HG03571 (cell line): ENCODE measurements around the gene PEX6.
A peak's percentile ranks its signal among the peaks of the same experiment; 100 is the strongest.
"Not testable (repeated sequence)": the region's sequence is repeated elsewhere in the genome, so short reads cannot be mapped to it uniquely, and the experiment has no call there.

ENCODE experiments used
- ATAC-seq: cut with Tn5 transposase; IDR thresholded peaks from one replicate; pipeline ENCODE4 v1.9.1; 2021; ENCODE audit not compliant: unreplicated experiment

Gene PEX6

DNA sequence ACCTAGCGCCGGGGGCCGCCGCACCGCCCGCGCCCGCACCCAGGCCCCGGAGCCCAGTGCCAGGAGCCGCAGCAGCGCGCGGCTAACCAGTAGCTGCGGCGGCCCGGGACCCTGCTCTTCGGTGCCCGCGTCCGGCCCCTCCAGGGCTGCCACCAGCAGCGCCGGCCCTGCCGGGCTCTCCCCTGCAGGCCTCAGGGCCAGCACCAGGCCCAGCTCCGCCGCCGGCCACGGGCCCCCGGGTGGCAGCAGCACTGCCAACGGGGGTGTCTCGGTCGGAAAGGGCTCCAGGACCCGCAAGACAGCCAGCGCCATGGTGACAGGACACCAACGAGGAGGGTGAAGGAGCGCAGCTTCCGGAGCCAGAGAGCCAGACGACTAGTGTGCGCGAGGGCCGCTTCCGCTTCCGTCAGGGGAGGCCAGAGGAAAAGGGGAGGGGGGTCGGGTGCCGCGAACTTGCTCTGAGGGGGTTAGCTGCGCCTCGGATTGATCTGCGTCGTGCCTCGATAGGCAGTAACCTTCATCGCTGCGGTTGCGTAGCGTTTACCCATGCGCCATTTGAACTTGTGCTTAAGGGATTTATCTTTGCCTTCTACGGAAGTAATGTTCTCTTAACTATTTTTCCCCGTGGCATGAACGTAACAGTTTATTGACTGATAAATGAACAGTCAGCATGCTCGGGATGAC, at the start of gene PEX6:
TSS of gene PEX6 (minus strand) at position 343 of the 684 bp plus-strand sequence. CDS start at position 312, 31 bp downstream.
- ATAC-seq, result peak; percentile 85

- no peak for ATAC-seq
Observed at GRCh38 chr6:43026365-43026764, 47.4 kb upstream of the PEX6 start.

DNA sequence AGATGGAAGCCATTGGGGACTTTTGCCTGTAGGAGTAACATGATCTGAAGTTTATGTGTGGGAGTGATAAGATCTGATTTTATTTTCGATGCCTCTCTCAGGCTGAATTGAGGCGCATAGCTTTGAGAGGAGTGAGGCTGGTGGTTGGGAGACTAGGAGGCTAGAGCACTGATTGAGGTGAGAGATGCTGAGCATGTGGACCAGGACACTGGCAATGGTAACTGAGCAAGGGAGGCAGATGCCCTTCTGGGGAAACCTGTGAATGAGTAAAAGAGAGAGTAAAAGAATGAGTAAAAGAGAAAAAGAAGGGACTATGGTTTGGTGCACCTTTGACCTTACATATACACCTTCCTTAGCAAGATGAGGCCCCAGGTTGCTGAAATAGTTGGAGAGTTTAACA, 45.5 kb upstream of the PEX6 start:
- no peak for ATAC-seq

- ATAC-seq, result no peak
Observed at GRCh38 chr6:43021270-43022047, 42.5 kb upstream of the PEX6 start, which contains the start of gene RRP36. TSS of gene RRP36 (plus strand) at chr6:43021623. CDS start at chr6:43021655, 32 bp downstream.

DNA sequence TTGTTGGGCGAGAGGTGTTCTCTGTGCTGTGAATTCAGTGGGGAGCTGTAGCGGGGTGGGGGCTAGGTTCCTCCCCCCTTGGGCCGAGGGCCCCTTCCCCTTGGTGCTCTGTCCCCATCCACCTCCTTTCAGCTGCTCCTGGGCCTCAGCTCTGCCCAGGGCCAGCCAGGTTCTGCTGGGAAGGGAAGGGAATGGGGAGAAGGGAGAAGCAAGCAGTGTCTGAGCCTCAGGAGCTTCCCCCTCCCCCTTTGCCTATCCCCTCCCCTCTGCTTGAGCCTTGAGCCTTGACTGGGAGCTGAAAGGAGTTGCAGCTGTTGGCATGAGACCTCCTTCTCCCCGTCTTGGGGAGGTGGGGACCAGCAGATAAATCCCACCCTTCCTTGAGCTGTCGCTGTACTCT, 41.9 kb upstream of the PEX6 start:
- no peak for ATAC-seq

- ATAC-seq, result no peak
Observed at GRCh38 chr6:43020052-43020705, 41.2 kb upstream of the PEX6 start.

- no peak for ATAC-seq
Observed at GRCh38 chr6:43019152-43019551, 40.2 kb upstream of the PEX6 start.

- ATAC-seq, result no peak
Observed at GRCh38 chr6:43016943-43017334, 38.0 kb upstream of the PEX6 start.

DNA sequence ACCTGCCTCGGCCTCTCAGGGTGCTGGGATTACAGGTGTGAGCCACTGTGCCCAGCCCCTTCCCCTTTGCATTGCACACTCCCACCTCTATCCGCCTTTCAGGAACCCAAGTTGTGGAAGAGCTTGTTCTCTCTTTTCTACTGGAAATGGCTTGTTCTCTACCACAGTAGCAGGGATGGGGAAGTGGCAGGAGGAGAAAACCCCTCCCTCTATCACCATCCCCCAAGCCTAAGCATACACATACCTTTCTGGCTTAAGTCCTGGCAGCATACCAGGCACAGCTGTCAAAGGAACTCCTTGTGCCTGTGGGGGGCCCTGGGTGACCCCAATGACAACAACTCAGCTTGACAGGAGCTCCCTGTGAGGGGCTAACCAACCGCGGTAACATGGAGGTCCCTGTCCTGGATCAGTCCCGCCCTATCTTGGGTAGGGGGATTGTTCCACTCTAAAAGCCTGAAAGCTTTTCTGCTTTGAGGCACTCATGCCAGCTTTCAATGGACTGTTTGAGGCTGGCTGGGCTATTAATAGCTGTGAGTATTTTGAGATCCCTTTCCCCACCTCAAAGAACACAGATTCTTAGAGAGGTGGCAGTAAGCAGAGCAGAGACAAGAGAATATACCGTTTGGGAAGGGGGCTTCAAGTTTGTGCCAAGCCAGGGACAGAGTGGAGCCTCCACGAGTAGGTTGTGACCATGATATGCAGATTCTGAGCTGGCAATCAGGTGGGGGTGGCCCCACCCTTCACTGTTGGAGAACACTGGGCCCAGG, 37.4 kb upstream of the PEX6 start:
- no peak for ATAC-seq

GRCh38 chr6:43014434-43014909, 35.5 kb upstream of the PEX6 start:
- no peak for ATAC-seq

DNA sequence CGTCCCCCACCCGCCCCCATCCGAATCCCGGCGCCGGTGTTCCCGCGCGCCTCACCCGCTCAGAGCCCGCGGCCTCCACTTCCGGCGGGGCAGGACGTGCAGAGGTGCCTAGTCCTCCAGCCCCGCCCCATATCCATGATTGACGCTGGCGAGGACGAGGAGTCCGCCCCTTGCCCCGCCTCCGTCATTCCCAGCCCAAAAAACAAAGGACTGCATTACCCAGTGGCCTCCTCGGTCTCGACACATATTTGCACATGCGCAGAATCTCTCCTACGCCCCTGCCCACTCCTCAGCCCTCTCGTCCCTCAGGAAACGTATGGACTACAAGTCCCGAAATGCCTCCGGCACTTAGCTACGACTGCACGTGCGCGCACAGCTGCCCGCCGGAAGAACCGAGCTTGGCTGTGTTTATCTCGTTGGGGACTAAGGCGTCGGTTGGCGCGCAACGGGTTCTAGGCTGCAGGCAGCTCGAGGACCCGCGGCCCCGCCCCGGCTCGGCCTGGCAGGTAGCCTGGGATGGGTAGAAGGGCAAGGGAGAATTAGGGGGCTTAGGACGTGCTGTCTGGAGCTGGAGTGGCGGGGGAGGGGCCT, 35.0 kb upstream of the PEX6 start, which contains the start of the genes KLHDC3 and MEA1:
TSS of gene KLHDC3 (plus strand) at position 407 of the 591 bp plus-strand sequence. CDS start 2,944 bp downstream, outside the sequence.
TSS of gene MEA1 (minus strand) at position 104 of the 591 bp plus-strand sequence. CDS start 133 bp downstream, outside the sequence.
- peak; percentile 89 for ATAC-seq

GRCh38 chr6:43013097-43013842, 34.3 kb upstream of the PEX6 start:
- ATAC-seq, result peak; percentile 1

GRCh38 chr6:43012364-43012763, 33.4 kb upstream of the PEX6 start:
- no peak for ATAC-seq

DNA sequence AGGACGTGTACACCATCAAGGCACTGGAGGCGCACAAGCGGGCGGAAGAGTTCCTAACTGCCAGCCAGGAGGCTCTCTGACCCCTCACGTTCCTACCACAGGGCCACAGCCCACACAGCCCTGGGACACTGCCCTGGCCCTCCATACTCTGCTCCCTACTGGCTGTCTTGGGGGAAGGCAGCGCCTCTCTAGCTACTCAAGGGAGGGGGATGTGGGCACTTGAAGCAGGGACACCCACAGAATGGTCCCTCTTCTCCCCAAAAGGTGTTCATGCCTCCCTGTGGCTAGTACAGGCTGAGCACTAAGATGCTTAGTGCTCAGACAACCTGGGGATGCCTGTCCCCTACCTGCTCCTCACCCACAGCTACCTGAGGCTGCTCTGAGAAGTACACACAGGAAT, 32.2 kb upstream of the PEX6 start:
- ATAC-seq, result no peak

GRCh38 chr6:43009124-43009523, 30.1 kb upstream of the PEX6 start:
- ATAC-seq, result no peak

DNA sequence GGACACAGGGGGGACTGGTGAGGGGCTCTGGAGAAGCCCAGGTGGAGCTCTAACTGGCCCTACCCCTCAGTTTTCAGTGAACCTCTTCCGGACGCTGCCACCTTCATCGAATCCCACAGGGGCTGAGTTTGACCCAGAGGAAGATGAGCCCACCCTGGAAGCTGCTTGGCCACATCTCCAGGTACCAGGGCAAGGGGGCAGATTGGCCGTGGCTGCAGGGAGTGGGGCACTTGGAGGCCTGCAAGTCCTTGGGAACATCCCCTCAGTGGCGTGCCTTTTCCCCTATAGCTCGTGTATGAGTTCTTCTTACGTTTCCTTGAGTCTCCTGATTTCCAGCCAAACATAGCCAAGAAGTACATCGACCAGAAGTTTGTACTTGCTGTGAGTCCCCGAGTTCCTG, 28.1 kb upstream of the PEX6 start:
- no peak for ATAC-seq

GRCh38 chr6:43006251-43006650, 27.3 kb upstream of the PEX6 start:
- ATAC-seq, result no peak

DNA sequence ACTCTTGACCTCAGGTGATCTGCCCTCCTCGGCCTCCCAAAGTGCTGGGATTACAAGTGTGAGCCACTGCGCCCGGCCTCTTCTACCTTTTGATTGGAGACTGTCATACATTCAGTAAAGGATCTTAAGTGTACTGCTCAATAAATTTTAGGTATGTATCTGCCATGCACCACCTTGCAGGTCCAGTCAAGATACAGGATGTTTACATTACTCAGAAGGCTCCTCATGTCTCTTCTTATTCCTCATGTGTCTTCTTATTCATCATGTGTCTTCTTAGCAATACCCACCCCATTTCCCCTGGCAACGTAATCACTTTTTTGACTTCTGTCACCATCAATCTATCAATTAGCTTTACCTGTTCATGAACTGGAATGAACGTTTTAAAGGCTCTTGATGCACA, 26.9 kb upstream of the PEX6 start:
- ATAC-seq, result no peak

GRCh38 chr6:43001843-43002242, 22.9 kb upstream of the PEX6 start:
- no peak for ATAC-seq

GRCh38 chr6:42998205-42998604, 19.2 kb upstream of the PEX6 start:
- ATAC-seq, result not testable (repeated sequence)
